Measurements from ENCODE around the gene ICE2.

DNA sequence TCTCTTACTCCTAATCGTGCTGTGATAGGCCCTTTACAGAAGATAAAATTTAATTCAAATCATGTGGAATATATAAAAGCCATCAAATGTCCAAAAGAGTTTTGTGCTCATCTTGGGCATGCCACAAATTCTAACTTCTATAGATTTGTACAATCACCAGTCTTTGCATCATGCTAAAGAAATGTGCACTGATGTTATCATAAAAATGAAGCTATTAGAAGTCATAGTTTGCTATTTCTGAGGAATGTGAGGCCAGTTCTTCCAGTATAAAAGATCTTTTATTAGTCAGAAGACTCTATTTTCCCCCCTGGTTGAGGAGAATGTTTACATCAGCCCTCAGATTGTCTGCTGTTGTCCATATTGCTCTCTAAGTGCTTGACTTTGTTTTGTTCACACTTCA lies 79.0 kb downstream of the ICE2 start:
- TF ChIP-seq, protein P1, sequence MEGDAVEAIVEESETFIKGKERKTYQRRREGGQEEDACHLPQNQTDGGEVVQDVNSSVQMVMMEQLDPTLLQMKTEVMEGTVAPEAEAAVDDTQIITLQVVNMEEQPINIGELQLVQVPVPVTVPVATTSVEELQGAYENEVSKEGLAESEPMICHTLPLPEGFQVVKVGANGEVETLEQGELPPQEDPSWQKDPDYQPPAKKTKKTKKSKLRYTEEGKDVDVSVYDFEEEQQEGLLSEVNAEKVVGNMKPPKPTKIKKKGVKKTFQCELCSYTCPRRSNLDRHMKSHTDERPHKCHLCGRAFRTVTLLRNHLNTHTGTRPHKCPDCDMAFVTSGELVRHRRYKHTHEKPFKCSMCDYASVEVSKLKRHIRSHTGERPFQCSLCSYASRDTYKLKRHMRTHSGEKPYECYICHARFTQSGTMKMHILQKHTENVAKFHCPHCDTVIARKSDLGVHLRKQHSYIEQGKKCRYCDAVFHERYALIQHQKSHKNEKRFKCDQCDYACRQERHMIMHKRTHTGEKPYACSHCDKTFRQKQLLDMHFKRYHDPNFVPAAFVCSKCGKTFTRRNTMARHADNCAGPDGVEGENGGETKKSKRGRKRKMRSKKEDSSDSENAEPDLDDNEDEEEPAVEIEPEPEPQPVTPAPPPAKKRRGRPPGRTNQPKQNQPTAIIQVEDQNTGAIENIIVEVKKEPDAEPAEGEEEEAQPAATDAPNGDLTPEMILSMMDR (conservative IDR thresholded peaks at IDR 0.05; ENCODE audit: low read depth, low read length), result no peak
- no peak for TF ChIP-seq EZH2 (IDR thresholded peaks at IDR 0.05; ENCODE audit: borderline replicate concordance, low read depth, low read length, poor library complexity, severe bottlenecking)
